Measurements from ENCODE around the gene NOX5.

GRCh38 chr15:69059557-69059943, 45.1 kb downstream of the NOX5 start:
- no peak for TF ChIP-seq GABPA (IDR thresholded peaks at IDR 0.05 in 1 of 2, conservative IDR thresholded peaks at IDR 0.05 in 1 of 2)
- TF ChIP-seq ZBTB33 (IDR thresholded peaks at IDR 0.05), result no peak
- no peak for TF ChIP-seq CTCF (IDR thresholded peaks at IDR 0.05; ENCODE audit: low read depth, low read length, missing input control)
- no peak for TF ChIP-seq TAF1 (conservative IDR thresholded peaks at IDR 0.05)
- no peak for TF ChIP-seq EGR1 (IDR thresholded peaks at IDR 0.05; ENCODE audit: low read depth in 2 of 2)
- TF ChIP-seq RAD21 (IDR thresholded peaks at IDR 0.05), result no peak
- no peak for TF ChIP-seq ATF3 (IDR thresholded peaks at IDR 0.05)
- TF ChIP-seq MAX (IDR thresholded peaks at IDR 0.05), result no peak
- no peak for TF ChIP-seq SP1 (IDR thresholded peaks at IDR 0.05)
- TF ChIP-seq REST (IDR thresholded peaks at IDR 0.05), result no peak
- TF ChIP-seq HNF4A (conservative IDR thresholded peaks at IDR 0.05), result no peak
- TF ChIP-seq HNF4G (IDR thresholded peaks at IDR 0.05), result no peak

All from liver (tissue), 3 donors.